DMS 273 treated with DMSO at 0.1 percent for 48 hours (cell line): ENCODE data around the gene F11.
A peak's percentile ranks its signal among the peaks of the same experiment; 100 is the strongest.
"Not testable (repeated sequence)": the region's sequence is repeated elsewhere in the genome, so short reads cannot be mapped to it uniquely, and the experiment has no call there.

ENCODE experiments used
- DNase-seq: peaks from one replicate; lab custom pipeline; 2025; lab: John Stamatoyannopoulos, UW

The F11 gene

DNA sequence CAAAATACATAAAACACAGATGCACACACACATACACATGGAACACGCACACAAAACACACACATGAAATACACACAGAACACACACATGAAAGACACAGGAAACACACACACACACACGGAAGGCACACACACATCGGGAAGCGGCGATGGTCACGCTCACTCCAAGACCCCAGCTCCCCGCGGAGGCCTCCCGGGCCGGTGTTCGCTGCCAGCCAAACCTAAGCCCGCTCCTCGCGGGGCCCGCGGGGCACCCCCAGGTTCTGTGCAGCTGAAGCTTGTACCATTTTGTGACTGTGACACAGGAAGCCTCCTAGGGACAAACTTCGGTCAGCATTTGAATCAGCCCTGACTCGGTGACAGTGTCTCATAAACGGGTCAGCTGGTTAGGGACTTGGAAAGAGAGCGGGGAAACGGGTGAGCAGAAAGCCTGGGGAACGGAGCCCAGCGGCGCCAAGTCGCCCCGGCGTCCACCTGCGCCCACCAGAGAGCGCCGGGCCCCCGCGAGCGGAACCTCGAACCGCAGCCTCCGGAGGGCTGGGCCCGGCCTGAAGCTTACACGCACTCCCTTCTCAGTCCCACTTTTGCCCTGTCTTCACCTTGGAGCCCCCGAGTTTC lies 32.1 kb downstream of the F11 start:
- no peak for DNase-seq

DNA sequence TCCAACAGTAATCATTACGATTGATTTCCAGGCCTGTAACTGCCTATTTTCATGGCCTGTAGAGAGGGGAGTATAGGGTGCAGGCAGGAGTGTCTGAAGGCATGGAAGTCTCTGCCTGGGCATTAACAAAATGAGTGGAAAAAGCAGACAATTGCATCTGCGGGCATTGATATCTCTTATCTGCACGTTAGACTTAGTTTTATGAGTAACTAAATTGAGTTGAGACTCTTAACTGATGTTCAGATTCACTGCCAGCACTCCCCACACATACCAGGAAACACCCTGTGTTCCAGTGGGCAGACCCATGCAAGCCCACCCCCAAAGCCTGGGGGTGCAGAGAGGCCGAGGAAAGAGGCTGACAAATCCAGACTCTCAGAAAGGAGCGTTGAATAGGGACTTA lies 33.3 kb downstream of the F11 start:
- no peak for DNase-seq

DNA sequence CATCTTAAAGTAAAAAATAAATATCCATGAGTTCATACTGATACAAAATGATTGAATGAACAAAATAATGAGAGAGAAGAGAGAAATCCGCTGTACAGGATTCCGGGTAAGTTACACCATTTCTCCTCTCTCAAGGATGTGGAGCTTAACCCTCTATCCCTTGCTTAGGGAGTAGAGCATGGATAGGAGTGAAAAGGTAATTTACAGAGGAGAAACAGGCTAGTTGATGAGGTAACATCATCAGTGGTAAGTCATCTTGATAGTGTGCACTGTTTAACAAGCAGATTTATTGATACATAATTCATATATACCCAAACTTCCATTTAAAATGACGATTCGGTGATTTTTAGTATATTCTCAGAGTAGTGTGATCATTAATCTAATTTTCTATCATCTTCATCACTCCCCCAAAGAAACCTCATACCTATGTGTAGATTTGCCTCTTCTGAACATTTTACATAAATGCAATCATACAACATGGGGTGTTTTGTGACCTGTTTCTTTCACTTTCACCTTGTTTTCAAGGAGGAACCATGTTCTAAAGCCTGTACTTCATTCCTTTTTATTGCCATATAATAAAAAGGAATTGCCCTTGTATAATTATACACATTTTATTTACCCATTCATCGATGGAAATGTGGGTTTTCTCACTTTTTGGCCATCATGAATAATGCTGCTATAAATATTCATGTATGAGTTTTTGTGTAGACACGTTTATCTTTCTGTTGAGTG lies 34.8 kb downstream of the F11 start:
- no peak for DNase-seq

DNA sequence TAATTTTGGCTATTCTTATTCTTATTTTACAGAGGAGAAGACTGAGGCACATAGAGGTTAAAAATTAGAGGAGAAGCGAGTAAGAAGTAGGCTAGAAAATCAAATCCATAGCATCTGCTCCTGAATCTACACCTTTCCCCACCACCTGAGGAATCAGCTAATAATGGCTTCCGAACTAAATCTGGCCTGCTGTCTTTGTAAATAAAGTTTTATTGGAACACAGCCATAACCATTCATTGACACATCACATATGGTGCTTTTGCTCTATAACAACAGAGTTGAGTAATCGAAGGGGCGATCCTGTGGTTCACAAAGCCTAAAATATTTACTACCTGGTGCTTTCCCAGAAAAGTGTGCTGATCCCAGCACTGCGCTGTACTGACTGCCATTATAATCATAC lies 38.2 kb downstream of the F11 start:
- DNase-seq, result no peak

DNA sequence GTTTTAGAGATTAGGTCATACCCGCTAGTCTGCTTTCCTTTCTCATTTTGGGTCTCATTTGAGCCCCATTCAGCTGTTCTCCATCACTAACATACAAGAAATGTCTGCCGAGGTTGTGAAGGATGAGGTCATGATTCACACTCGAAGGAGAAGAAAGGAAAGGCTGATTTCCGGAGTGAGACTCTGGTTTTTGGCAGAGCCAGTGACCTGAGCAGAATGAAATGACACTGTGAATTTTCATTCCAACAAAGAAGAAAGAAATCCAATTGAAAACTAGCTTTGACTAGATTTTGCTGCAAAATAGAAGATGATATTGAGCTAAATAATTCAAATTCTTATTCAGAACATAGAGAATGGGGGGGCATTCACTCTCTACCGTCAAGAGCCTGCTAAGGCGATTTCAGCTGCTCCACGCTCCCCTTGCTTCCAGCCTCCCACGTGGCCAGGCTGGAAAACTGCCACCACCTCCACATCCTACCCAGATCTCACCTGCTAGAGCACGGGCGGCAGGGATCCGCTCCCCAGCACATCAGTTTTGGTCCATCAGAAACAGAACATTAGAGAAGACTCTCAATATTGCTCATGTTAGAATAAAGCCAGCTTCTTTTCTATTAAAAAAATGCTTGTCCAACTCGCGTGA lies 39.0 kb downstream of the F11 start:
- DNase-seq, result no peak

DNA sequence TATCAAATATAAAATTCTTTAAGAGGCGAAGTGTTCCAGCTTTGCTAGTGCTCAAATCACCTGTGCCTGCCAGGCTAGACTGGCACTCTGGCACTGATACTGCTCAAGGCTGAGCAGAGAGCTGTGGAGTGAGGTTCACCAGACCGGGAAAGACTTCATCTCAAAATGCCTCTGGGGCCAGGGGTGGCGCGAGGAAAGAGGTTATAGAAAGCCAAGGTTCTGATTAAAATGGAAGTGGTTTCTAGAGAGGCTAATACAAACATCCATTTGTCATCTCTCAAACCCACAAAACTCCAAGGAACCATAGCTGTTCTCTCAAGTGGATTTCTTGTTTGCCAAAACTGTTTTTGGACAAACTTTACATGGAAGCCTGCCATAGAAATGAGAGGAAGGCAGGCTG lies 41.5 kb downstream of the F11 start:
- DNase-seq, result no peak

DNA sequence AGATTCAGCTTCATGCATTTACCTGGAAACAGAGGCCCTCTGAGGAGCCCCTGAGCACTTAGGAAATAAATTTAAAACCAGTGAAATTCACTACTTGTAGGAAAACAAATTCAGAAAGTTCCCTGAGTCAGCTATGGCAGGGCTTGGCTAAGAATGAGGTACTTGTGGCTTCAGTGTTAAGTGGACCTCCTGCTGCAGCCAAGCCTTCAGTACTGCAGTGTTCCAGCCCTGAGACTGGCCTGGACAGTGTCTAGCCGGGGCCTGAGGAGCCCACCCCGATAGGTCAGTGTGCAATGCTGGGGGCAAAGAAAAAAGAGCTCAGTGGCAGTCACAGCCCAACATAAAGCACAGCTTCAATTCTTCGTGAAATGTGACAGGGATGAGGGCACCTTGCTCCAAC lies 41.9 kb downstream of the F11 start:
- DNase-seq, result no peak

DNA sequence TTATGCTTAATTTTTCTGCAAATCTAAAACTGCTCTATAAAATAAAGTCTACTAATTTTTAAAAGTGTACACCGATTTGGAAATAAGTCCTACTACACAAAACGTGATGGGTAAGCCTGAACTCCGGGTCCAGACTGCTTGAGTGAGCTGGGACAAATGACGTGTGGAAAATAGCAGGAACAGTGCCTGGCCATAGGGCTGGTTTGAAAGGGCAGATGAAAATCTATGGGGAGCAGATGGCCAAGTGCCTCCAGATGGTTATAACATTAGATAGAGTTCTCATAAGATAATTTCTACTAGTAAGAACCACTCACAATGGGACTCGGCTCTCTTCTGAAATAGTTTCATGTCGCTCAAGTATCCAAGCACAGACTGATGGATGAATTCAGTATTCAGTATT lies 52.5 kb downstream of the F11 start:
- DNase-seq, result peak; percentile 58

DNA sequence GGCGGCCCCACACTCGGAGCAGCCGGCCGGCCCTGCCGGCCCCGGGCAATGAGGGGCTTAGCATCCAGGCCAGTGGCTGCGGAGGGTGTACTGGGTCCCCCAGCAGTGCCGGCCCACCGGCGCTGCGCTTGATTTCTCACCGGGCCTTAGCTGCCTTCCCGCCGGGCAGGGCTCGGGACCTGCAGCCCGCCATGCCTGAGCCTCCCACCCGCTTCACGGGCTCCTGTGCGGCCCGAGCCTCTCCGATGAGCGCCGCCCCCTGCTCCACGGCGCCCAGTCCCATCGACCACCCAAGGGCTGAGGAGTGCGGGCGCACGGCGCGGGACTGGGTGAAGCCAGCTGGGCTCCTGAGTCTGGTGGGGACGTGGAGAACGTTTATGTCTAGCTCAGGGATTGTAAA lies 58.7 kb downstream of the F11 start:
- DNase-seq, result not testable (repeated sequence)

DNA sequence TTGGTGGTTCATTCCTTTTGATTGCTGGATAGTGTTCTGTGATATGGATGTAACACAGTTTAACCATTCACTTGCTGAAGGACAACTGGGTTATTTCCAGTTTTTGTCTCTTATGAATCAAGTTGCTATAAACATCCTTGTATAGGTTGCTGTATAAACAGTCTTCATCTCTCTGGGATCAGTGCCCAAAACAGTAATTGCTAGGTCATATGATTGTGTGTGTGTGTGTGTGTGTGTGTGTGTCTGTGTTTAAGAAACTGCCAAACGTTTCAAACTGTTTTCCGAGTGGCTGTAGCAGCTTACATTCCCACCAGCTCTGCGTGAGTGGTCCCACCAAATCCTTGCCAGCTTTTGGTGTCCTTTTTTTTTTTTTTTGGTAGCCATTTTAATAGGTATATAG lies 60.4 kb downstream of the F11 start:
- DNase-seq, result no peak

DNA sequence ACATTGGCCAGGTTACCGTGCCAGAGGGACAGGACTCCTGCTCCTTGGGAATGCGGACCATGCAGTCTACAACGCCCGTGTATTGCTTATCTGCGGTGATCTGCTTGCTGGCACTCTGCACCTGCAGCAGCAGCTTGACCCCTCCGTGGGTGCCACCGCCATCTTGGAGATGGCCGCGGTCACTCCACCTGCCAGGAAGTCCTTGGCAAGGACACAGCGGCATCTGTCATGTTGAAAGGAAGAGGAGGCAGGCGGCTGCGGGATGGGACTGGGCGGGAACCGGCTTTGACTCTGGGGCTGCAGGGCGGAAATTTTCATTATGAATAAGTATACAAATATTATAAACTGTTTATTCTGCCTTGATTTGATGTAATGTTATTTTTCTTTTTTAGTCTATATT lies 63.4 kb downstream of the F11 start:
- DNase-seq, result no peak

DNA sequence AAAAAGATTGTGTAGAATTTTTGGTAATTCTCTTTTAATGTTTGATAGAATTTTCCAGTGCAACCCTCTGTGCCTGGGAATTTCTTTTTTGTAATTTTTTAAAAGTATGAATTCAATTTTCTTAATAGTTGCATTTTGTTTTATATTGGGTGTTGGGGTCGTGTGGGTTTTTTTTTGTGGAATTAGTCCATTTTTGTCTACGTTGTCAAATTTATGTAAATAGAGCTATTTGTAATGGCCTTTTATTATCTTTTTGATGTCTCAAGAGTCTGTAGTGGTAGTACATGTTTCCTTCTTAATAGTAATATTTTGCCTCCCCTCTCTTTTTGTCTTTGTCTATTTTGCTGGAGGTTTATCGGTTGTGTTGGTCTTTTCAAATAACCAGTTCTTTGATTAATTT lies 64.4 kb downstream of the F11 start:
- no peak for DNase-seq

DNA sequence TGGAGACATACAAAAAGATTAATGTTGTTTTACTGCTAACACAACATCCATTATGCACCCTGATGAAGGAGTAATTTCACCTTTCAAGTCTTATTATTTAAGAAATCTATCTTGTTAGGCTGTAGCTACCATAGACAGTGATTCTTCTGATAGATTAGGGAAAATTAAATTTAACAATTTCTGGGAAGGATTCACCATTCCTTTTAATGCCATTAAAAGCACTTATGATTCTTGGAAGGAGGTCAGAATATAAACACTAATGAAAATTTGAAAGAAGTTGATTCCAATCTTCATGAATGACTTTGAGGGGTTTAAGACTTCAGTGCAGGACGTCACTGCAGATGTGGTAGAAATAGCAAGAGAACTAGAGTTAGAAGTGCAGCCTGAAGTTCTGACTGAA lies 69.8 kb downstream of the F11 start:
- DNase-seq, result no peak
